Spleen (tissue), 7 donors: Measurements from ENCODE around the gene SH2D4B.

Source experiments
- POLR2A ChIP-seq, 3 donors: fragments of 450-650 bp; IDR thresholded peaks; one replicate each; pipeline ENCODE4 v1.5.1; 2017; ENCODE audit warnings: antibody characterized with exemption in 3 of 3, mild to moderate bottlenecking in 1 of 3
- POLR2AphosphoS5 ChIP-seq, 3 donors: sonication (generic); formaldehyde crosslinking; IDR thresholded peaks; one replicate each; pipeline ENCODE4 v1.5.1; 2017; ENCODE audit warnings: antibody characterized with exemption in 3 of 3
- TF ChIP-seq, protein P1 (sequence below), 11 experiments: fragments of 200-600 bp in 7 of 11; fragments of 450-650 bp in 4 of 11; sonication (generic) in 4 of 11; IDR thresholded peaks in 8 of 11; conservative IDR thresholded peaks in 3 of 11; 1 replicate in 7 of 11; 2 replicates in 4 of 11; pipeline versions ENCODE4 v1.4.0 to v1.8.0; 2016 to 2021; ENCODE audit warnings: antibody characterized with exemption in 11 of 11, inconsistent platforms in 4 of 11, mild to moderate bottlenecking in 1 of 11
- donor health status: DM: no; HTN: no; CAD: no; lungs with moderate emphysema.
- donor health status: DM: no; HTN: no; CAD: no.
- donor health status: DM: no; HTN: no; CAD: no.

DNA sequence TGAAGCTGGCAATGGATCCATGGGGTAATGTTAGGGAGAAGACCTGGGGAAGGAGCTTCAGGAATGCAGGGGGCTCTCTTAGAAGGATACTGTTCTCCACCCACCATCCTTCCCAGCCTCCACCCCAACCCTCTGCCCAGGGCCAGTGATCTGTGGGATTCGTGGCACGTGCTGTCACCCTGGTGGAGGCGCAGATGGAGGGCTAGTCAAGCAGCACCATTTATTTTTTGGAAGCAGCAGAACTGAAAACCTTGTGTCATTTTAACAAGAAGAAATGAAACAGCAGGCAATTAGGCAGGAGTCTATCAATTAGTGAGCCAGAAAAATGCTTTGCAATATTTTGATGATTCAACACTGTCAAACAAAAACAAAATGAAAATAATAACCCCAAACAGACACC, 155.9 kb downstream of the SH2D4B start:
- TF ChIP-seq, protein P1, sequence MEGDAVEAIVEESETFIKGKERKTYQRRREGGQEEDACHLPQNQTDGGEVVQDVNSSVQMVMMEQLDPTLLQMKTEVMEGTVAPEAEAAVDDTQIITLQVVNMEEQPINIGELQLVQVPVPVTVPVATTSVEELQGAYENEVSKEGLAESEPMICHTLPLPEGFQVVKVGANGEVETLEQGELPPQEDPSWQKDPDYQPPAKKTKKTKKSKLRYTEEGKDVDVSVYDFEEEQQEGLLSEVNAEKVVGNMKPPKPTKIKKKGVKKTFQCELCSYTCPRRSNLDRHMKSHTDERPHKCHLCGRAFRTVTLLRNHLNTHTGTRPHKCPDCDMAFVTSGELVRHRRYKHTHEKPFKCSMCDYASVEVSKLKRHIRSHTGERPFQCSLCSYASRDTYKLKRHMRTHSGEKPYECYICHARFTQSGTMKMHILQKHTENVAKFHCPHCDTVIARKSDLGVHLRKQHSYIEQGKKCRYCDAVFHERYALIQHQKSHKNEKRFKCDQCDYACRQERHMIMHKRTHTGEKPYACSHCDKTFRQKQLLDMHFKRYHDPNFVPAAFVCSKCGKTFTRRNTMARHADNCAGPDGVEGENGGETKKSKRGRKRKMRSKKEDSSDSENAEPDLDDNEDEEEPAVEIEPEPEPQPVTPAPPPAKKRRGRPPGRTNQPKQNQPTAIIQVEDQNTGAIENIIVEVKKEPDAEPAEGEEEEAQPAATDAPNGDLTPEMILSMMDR (IDR thresholded peaks at IDR 0.05 in 8 of 11, conservative IDR thresholded peaks at IDR 0.05 in 3 of 11), result no peak
- TF ChIP-seq POLR2A (IDR thresholded peaks at IDR 0.05), result no peak
- no peak for TF ChIP-seq POLR2AphosphoS5 (IDR thresholded peaks at IDR 0.05)
